Jurkat, Clone E6-1 (cell line): ENCODE data around the gene MIS12.

Experiments
- DNase-seq: peaks from one replicate; pipeline ENCODE4 v3.0.0-alpha.2; 2011; ENCODE audit warnings: low read depth, low spot score
- H3K4me3 ChIP-seq: 2 replicates; pipeline ENCODE4 v1.5.1; 2011; ENCODE audit warnings: mild to moderate bottlenecking, low read length, control low read depth, moderate library complexity

MIS12 gene

DNA sequence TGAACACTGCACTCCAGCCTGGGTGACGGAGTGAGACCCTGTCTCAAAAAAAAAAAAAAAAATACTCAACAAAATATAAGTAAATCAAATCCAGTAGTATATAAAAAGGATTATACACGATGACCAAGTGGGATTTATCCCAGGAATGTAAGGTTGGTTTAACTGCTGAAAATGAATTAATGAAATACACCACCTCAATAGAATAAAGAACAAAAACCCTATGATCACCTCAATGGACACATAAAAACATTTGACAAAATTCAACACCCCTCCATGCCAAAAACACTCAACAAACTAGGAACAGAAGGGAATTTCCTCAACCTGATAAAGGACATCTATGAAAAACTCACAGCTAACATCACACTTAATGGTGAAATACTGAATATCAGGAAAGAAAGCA is 6.6 kb downstream of the MIS12 start:
- DNase-seq: no peak
- H3K4me3 ChIP-seq: no peak overlapping the region

DNA sequence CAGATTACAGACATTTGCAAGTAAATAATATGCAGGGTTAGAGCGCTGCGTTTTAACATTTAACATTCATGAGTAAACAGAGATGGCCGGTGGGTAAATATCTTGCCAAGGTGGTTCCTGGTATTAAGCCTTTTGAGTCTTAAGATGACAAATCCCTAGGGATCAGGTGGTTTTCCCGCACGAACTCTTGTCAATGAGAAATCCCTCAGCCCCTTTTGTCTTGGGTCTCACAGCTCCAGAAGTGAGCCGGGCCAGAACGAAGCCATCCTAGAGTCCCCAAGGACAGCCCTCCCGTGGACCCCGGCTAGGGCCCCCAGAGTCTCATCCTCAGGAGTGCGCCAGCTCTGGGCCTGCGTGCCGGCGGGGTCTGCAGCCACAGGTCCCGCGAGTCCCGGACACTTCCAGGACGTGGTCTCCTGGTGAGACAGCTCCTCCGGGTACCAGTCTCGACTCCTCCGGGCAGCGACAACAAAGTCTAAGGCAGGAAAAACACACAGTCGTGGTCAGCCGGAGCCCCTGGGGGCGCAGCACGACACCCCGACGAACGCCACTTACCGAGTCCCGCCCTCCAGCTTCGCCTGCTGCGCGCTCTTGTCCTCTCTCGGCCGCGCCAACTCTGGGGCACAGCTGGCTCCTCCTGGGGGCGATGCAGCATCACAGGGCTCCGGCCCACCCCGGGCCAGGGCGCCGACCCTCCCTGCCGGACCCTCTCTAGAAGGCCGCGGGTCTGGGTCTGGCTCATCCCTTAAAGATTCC is 13.3 kb downstream of the MIS12 start:
- peak overlapping the region; percentile 64 for H3K4me3 ChIP-seq
- DNase-seq: no peak

DNA sequence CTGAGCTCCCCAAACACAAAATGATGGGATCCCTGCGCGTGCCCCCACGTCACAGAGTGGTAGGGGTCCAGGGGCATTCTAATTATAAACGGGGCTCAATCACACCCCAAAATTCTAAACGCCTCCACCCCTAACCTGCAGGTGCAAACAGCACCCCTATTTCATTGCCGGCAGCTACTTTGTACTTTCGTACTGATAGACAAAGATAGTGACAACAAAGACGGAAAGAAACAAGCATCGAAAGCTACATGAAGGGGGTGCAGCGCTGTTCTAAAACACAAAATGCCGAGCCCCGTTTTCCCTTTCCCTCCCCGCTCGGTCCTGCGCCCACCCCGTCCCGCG is 13.9 kb downstream of the MIS12 start:
- H3K4me3 ChIP-seq: peak overlapping the region; percentile 64
- no peak for DNase-seq

DNA sequence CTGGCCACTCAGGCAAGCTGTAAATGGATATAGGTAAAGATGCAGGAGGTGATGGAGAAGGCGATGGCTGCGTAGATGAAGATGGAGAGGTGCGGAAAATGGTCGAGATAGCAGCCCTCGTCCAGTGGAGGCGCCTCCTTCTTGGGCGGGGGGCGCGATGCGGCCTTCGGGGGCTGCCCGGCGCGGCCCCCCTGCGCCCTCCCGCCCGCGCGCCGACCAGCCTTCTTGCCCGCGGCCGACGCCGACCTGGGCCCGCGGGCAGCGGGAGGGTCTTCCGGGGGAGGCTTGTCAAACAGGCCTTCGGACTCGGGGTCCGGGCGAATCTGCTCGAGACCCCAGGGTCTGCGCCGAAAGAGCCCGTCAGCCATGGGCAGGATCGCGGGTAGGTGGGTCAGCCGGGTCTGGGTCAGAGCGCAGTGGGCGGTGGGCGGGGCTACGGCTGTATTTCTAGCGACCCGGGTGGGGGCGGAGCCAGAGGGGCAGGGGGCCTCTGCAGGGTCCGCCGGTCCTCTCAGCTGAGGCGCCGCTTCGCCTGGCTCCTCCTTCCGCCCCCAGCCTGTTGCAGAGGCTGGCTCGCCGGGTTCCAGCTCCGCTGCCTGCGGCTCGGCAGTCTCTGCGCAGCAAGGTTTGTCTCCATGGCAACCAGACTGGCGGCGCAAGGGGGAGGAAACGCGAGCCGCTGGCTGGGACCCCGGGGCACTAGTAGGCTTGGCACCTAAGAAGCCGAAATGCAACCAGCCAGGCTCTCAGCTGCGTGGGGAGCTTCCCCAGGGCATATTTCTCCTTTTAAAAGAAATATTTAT is 14.4 kb downstream of the MIS12 start:
- DNase-seq: peak; percentile 79
- peak overlapping the region; percentile 64 for H3K4me3 ChIP-seq

DNA sequence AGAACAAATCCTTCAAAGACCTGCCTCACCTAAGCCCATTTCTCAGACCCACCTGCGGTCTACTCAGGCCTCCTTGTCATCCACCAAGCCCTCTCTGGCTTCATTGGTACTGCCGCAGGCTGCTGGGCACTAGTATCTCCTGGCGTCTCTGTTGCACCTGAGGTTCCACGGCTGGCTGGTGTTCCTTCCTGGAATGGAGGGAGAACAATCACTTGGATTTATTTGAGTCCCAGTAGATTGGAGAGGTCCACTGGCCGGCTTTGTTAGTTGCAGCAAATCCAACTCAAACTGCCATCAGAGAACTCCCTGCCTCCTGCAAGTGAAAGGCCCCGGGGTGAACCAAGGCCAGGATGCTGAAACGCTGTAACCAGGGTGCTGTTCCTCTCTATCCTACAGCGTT is 15.3 kb downstream of the MIS12 start:
- no peak for DNase-seq
- no peak overlapping the region for H3K4me3 ChIP-seq

DNA sequence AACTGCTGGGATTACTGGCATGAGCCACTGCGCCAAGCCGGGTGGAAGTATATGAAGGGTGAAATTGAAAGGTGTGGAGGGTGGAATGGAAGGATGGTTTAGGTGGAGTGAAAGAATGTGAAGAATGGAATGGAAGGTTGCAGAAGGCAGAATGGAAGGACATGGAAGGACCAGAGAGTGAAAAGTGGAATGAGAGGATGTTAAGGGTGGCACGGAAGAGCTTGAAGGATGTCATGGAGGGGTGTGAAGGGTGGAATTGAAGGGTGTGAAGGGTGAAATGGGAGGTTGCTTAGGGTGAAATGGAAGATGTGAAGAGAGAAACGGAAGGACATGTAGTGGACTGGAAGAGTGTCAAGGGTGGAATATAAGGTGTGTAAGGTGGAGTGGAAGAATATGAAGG is 16.2 kb downstream of the MIS12 start:
- no peak for DNase-seq

DNA sequence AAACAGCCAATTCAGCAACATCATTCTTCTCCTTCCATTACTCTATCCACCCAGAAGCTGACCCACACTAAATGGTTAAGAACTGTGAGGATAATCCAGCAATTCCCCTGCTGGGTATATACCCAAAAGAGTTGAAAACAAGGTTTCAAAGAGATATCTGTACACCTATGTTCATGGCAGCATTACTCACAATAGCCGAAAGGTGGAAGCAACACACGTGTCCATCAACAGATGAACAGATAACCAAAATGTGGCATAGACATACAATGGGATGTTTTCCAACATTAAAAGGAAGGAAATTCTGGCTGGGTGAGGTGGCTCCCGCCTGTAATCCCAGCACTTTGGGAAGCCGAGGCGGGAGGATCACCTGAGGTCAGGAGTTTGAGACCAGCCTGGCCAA is 19.9 kb downstream of the MIS12 start:
- DNase-seq: no peak
- no peak overlapping the region for H3K4me3 ChIP-seq

More for the DNA sequence above, 16.2 kb downstream of the MIS12 start:
- no peak overlapping the region for H3K4me3 ChIP-seq

DNA sequence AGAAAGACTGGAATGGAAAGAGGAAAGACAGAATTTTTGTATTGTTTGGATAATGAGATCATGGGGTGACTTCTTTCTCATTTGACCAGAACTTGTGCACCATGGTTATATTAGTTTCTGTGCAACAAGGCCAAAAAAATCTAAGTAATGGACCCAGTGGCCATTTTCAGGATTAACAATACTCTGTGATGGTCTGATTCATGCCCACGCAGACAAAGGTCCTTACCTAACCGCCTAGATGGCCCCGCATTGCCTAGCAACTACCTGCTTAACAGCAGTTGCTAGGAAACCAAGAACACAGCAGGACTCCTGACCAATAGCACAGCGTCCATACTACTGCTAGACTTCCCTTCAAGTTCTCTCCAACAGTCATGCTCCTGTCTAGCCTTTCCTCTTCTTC is 22.4 kb downstream of the MIS12 start:
- DNase-seq: no peak
- H3K4me3 ChIP-seq: no peak overlapping the region

DNA sequence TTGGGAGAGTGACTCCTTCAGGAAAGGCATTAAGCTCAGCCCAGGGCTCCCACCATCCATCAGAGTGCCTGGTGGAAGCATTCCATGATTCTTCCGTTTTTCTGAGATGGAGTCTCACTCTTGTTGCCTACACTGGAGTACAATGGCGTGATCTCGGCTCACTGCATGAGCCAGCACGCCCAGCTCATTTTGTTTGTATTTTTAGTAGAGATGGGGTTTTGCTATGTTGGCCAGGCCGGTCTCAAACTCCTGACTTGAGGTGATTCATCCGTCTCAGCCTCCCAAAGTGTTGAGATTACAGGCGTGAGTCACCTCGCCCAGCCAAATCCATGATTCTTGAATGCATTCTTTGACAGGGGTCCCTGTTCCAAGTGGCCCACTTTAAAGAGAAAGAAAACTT is 23.1 kb downstream of the MIS12 start:
- H3K4me3 ChIP-seq: no peak overlapping the region
- no peak for DNase-seq

DNA sequence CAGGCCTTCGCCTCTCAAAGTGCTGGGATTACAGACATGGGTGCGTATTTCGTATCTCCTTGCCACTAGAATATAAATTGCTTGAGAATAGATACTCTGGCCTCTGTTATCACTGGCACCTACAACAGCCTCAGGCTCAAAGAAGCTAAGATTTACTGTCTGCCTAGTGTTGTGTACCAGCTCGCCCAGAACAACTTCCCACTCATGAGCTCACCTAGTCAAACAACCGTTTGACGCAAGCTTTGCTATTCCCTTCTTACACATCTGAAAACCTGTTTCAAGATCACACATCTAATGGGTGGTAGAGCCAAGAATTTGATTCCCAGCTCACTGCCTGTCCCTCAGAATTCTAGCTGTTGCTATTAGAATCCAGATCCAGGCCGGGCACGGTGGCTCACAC is 24.4 kb downstream of the MIS12 start:
- DNase-seq: no peak
- H3K4me3 ChIP-seq: no peak overlapping the region

DNA sequence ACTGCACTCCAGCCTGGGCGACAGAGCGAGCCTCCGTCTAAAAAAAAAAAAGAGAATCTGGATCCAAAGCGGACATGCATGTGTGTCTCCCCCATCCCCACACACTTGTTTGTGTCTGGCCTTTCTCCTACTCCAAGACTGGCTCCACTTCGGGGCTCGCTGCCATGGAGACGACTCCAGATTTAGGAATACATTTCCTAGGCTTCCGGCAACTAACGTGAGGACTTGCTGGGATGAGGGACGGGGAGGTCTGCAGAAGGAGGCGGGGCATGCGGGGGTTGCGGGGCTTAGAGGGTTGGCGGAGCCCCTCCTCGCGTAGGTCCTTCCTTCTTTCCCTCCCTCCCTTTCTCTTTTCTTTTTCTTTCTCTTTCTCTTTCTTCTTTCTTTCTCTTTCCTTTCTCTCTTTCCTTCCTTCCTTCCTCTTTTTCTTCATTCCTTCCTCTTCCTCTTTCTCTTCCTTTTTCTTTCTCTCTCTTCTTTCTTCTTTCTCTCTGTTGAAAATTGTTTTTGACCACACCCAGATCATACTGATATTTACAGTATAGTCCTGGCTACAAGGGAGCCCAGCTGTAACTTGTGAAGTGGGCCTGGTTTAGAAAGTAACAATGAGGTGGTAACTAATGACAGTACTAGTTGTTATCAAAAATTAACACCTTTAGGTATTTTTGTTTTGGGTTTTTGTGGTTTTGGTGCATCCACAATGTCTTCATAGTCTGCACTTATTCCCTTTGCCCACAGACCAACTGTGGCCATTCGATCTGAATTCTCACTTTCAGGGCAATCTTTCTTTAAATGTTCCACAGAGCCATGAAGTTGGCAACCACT is 25.2 kb downstream of the MIS12 start:
- H3K4me3 ChIP-seq: no peak overlapping the region
- no peak for DNase-seq

DNA sequence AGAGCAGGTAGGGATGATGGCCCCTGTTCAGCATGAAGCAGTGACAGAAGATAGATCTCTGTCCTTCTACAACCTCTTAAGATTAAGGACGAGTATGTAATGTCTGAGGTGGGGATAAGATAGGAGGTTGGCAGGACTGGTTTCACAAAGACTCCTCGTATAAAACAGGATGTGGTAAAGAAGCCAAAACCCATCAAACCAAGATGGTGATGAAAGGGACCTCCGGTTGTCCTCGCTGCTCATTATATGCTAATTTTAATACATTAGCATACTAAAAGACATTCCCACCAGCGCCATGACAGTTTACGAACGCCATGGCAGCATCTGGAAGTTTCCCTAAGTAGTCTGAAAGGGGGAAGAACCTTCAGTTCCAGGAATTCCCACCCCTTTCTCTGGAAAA is 27.3 kb downstream of the MIS12 start:
- DNase-seq: peak; percentile 78
- H3K4me3 ChIP-seq: no peak overlapping the region

DNA sequence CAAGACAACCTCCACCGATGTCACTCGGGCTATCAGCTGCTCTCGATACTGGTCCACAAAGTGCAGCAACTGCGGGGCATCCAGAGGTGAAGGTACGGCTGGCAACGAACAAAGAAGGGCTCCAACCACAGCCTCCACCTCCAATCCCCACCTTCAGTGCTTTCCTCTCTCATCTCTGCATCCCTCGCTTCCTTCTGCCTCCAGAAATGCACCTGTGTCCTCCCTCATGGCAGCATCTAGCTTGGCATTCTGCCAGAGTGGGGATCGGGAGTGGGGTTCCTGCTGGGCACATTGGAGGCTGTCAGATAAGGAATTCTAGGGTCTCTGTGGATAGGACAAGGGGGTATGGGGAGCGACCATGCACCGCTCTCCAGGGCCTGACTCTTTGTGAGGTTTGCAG is 28.6 kb downstream of the MIS12 start:
- no peak for DNase-seq
- no peak overlapping the region for H3K4me3 ChIP-seq

DNA sequence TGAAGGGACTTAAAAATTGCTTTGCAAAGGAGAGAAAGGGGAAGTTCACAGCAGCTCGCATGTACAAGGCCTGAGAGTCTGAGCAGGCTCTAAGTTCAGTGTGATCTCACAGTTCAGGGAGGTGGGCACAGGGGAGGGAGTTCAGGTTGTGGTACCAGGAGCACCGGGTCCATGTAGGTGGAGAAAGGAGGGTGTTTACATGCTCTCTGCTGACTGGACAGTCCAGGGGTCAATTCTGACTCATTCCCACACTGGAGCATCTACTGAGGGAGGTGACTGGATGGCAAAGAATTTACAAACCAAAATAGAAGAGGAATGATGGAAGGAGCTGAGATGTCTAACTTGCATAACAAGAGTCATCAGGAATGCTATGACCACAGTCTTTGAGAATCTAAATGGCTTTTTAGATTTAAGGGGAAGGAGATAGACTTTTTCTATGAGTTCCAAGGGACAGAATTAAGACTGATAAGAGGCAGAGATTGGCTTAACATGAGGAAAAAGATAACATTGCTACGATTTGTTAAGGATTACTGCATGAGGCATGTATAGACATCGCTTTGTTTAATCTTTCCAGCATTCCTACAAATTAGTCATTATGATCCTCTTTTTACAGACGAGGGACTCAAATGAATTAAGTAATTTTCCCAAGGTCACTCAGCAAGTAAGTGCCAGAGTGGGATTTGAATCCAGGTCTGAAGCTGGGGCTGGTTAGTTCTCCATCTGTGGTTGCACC is 29.9 kb downstream of the MIS12 start:
- no peak for DNase-seq
- H3K4me3 ChIP-seq: no peak overlapping the region

DNA sequence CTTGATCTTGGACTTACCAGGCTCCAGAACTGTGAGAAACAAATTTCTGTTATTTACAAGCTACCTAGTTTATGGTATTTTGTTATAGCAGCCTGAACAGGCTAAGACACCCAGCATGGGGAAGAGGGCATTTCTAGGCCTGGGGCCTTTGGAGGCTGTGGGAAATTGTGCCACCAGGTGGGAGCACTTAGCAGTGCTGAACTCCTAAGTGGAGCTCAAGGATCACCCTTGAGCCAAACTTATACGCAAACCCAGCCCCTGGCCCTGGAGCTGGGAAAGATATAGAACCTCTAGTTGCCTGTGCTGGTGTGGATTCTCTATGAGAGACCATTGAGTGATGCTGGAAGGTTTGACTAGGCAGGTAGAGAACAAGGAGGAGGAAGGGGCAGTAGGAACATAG is 36.1 kb downstream of the MIS12 start:
- no peak overlapping the region for H3K4me3 ChIP-seq
- DNase-seq: no peak

DNA sequence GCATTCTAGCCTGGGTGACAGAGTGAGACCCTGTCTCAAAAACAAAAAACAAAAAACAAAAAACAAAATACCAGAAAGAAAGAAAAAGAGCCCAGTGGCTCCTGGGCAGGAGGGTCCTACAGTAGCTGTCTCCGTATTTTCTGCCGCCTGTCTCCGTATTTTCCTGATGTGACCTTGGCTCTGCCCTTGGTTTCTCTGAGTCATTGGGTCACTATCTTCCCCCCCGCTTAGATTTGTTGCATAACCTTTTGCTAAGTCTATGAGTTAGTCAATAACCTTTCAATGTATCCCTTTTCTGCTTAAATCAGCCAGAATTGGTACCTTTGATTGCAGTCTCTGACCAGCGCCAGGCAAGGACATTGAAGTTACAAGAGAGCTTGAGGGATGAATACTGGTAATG is 36.9 kb downstream of the MIS12 start:
- DNase-seq: no peak
- H3K4me3 ChIP-seq: no peak overlapping the region

DNA sequence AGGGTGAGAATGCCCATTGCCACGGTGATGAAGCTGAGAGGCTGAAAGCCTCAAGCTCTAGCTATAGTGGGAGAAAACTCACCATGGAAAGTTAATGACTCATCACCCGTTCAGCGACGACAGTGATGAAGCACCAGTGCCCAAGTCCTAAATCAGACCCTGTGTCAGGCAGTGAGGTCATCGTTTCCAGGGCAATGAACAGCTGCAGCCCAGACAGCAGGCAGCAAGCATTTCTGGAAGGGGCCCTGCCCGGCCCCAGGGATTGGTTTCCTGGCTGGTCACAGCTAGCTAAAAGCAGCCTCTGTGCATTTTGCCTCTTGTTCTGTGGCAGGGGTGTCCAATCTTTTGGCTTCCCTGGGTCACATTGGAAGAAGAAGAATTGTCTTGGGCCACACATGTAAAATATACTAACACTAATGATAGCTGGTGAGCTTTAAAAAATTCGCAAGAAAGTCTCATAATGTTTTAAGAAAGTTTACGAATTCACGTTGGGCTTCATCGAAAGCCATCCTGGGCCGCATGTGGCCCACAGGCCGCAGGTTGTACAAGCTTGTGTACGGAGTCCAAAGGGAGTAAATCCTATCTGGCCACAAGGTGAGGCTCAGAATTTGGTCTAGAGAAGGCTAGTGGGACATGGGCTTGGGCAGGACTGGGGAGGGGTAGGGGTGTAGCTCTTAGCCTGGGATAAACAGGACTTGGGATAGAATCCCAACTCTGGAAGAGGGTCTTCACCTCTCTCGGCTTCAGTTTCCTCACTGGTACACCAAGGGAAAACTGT is 40.6 kb downstream of the MIS12 start:
- DNase-seq: no peak
- no peak overlapping the region for H3K4me3 ChIP-seq

DNA sequence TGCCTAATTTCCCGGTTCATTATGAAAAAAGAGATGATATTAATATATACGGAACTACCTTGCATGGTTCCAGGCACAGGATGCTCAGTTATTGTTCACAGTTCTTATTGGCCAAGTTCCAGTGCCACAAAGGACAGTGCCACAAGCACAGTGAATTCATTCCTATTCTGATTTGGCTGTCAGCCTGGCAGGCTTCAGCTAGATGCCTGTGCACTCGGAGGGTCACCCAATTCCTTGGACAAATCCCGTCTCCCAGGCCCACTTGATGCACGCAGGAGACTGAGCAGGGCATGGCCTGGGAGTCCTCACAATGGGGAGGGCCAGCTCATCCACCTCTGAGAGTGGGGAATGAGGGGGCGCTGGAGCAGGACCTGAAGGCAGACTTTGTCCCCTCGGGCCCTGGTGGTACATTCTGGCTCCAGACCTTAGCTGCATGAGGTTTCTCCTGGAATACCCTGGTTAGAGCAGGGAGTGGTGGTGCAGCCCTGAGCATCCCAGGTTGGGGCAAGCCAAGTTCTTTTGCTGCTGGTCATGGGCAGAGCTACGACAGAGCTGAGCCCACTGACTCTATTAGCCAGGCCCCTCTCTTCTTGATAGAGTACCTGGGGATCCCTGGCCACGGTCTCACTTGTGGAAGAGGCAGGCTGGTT is 41.4 kb downstream of the MIS12 start:
- DNase-seq: no peak
- no peak overlapping the region for H3K4me3 ChIP-seq
